ENCODE measurements around the gene CKS2.

DNA sequence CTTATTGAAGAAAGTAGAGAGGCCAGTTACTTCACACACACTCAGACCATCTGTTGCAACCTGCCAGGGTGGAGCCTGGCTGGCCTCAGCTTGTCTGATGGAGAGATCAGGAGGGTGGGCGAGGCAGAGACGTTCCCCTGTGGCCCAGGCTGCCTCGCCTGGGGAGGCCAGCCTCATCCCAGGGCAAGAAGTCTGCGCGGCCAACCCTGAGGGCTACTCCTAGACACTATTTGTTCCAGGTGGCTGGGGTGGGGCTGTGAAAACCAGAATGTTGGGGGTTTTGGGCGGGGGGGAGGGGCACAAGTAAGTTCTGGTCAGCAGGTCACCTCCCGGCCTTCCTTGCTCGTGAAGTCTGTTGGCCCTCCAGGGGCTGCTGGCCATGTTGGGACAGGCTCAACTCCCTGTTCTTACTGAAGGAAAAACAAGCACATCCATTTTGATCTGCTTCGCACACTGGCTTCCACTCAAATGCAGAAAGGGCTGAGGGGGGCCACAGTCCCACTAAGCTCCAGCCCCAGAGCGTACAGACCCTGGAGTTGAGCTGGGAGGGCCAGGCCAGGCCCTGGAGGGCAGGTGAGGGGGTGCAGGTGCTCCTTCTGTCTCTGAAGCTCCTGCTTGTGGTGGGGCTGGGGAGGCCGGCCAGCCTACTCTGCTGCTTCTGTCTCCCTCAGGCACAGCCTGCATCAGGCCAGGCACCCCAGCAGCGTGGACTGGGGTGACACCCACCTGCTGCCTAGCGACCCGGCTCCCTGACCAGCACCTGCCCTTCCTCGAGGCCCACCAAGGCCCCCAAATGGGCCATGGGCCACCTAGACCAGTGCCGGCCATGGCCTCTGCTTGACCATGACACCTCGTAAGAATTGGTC, 53.9 kb downstream of the CKS2 start:
- TF ChIP-seq CTCF (IDR thresholded peaks at IDR 0.05) (no peak), POLR2A (IDR thresholded peaks at IDR 0.05) (no peak)
